ENCODE data around the gene PBX3. TPM values are rescaled to one million over a fixed set of nuclear protein-coding genes. Genes with fewer than 3 reads are reported as not detected.

PBX3 gene
- total RNA-seq, 2 donors from 2014 or later, result 54.8 to 65.3 TPM

DNA sequence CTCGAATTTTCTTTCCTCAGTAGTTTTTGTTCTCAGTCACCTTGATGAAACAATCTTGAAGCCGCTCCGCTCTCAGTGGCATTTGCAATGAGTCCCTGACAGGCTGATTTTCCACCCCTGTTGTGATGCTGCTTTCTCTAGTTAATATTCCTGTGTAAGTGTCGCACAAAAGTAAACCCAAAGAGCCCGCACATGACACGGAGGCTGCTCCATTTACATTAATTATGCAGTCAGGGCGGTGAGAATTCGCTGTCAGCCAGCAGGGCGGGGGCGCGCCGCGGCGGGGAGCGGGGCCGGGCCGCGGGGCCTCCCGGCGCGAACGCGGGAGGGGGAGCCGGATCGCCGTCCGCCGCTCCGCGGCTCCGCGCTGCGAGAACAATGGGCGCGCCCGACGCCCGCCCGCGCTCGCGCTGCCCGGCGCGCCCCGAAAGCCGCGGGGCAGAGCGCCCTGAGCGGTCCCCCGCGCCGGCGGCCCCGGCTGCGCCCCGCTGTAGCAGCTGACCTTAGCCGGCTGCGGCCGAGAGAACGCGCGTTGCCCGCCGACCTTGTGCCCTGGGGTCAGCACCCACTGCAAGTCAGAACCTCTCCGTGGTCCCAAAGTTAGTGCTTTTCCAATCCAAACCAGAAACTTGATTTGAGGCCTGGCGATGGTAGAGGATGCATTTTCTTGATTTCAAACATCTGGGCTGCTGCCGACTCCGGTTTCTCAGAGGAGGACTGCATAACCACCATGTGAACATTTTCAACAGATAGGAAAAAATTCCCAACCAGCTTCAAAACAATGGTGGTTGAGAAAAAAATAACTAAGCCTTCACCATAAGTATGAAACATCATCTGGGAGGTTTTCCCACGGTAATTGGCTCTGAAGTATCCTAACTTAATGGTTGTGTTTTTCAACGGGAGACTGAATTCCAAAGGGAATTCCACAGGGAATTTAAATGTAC, 142.6 kb downstream of the PBX3 start:
- ATAC-seq, result peak; percentile 82 to 86
- DNase-seq, result peak; percentile 31
- intact Hi-C loops (cut with DNase I), result loop anchor here in 1 of 2 donors (2.0 kb wide), 1 partner anchor 139 kb away; no protein-coding TSS in a partner anchor

DNA sequence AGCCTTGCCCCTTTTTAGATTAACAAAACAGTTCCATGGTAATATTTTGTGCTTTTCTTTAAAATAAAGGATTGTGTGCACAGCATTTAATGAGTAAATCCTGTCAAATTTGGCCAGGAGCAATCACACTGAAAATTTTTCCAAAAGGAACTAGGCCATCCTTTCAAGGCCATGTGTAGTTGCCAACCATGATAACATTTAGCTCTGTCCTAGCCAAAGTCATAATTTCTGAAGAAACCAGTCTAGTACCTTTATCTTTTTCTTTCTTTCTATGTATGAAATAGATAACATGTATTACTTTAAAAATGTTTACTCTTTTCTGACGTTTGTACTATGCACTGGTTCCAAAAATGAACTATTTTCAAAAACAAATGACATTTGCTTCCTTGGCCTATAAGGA, 143.7 kb downstream of the PBX3 start:
- DNase-seq (no peak), ATAC-seq (peak in 1 of 2 donors; percentile 16)
- intact Hi-C loops (cut with DNase I), result no loop called here

DNA sequence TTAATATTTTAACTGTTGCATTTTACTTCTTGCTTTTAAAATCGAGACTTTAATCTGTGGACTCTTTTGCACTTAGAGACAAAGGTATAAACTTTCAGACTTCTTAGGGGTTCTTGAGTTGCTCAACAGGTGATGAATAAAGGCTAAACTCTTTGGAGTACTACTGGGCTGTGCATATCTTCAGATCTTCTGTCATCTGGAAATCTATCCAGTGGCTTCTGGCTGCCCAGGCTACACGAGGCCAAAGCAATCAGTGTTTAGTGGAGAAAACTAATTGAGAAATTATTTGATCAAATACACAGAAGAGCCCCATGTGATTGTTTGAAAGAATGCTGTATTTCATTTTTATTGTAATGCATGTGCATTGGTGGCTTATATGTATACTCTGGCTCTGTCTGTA, 146.1 kb downstream of the PBX3 start:
- DNase-seq (no peak), ATAC-seq (no peak)
- intact Hi-C loops (cut with DNase I), result no loop called here

DNA sequence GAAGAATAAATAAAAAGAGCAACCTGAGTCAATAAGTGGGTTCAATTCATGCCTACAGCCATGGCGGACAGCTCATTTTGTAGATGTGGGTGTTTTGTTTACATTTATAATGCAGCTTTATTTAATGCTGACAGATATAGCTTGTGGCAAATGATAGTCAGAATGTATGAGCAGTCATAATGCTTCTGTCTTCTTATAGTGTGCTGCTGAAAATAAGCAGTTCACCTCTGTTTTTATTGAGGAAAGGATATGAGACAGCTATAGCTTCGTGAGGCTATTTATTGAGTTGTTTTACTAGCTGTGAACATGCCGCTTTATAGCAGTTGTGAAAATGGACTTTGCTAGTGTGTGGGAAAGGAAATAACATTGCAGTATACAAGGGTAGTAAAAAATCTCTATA, 147.4 kb downstream of the PBX3 start:
- ATAC-seq, result no peak
- DNase-seq, result no peak
- intact Hi-C loops (cut with DNase I), result no loop called here

DNA sequence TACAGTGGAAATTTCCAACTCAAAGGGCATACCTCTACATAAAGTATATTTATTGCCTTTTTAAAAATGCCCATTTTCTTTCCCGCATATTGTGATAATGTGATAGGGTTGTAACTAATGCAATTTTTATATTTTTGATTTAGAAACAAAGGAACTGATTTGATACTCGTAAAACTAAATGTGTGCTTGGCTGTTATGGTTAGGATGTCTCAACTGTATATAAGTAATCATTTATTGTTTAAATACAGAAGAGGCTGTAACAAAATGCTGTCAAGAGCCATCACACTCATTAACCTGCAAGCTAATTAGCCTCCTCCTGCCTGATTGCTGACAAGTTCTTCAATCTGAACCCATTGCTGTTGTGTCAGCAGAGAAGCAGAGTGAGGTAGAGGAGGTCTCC, 149.2 kb downstream of the PBX3 start:
- intact Hi-C loops (cut with DNase I), result no loop called here
- DNase-seq (no peak), ATAC-seq (no peak)

DNA sequence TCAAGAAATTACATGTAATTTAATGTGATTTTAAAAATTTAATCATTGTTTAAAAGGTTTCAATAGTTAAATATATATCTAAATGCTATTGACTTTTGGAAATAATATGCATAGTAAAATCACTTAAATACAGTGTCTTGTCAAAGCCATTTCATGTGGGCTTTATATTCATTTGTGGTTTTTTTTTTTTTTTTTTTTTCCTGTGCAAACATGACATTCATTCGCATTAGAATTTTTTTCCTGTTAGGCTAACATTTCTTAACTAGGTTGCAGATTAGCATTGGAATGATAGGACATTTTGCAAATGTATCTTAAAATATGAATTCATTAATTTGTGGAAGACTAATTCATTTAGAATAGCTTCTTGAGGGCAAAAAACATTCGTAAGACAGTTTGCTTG, 149.8 kb downstream of the PBX3 start:
- ATAC-seq (no peak), DNase-seq (no peak)
- intact Hi-C loops (cut with DNase I), result no loop called here

DNA sequence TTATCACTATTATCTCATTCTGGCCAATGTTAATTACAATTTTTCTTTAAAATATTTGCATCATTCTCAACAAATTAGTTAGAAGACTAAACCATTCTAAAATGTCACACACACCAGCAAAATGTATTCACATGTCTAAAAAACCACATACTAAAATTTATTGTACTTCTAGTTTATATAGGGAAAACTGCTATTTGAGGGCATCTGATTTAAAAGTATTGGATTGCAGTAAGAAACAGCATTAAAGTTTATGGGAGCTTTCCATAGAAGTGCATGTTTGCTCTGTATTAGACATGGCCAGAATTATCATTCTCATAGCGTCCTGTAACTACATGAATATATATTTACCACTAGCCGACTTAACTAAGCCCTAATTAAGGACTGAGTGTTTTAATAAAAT, 150.3 kb downstream of the PBX3 start:
- no peak for DNase-seq
- intact Hi-C loops (cut with DNase I), result no loop called here
- no peak for ATAC-seq

DNA sequence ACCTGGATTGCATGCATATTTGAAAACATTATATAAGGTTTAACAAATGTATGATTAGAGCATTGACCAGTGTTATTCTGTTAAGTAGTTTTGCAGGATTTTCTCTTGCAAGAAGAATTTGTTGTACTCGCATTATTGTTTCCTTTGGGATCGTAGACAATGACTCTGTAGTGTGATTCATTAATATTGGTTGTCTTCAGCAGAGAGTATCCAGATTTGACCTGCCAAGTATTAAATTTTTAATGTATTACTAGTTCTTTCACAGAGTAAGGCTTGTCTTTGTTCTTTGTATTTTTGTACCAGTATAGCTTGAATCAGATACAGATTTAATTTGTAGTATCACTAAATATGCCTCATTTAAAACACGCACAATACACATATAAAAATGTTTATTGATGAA, 155.0 kb downstream of the PBX3 start:
- DNase-seq (no peak), ATAC-seq (no peak)
- intact Hi-C loops (cut with DNase I), result no loop called here

DNA sequence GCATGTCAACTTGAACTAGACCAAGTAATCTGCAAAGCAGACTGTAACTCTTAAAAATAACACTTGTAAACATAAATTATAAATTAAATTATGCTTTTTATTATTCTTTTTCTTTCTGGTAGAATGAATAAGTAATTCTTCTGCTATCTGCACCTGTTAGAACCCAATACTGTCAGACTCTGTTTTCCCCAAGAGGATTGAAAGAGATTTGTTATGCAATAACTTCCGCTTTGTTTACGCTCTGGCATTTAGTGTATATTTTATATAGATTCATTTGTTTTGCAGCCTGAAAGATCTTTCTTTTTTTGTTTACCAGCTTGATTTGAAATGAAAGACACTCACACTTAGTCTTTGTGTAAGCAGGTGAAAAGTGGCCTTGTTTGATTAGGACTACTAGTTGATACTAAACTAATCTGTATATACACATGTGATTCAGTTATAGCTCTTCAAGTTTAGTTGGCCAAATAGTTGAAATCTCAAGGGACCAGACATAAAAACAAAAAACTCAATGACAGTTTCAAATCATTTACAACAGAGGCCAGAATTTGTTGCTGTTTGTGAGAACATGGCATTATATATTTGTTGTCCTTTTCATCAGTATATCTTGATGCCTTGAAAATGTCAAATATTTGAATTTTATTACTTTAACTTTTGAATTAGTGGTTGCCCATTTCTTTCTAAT, 155.8 kb downstream of the PBX3 start:
- ATAC-seq (no peak), DNase-seq (no peak)
- intact Hi-C loops (cut with DNase I), result no loop called here

DNA sequence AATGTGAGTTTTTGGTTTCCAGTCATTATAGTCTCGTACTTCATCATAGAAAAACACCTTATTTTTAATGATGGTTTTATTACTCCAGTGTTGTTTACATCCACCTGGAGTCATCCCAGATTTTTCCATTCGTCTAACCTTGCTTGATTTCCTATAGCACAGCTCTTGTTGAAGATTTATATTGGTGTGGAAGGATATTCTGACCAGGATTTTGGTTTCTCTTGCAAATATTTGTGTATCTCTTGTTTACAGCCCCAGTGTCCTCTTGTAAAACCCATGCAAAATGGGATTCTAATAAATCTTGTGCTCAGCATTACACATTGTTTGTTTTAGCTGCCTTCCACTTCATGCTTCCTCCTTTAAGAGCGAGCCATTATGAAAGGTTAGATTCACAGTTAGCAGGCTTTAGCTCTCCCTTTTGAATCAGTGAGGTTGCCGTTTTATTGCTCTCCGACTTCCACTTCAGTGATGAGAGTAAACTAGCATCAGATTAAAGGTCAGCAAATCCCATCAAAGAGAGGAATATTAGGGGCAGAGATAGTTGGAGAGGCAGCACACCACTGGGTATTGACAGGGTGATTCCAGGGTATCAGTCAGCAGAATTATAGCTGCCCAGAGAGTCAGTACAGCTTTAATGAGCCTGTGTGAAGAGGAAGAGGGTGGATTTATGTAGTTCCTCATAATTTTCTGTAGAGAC, 157.1 kb downstream of the PBX3 start:
- ATAC-seq (peak in 1 of 2 donors; percentile 58), DNase-seq (no peak)

DNA sequence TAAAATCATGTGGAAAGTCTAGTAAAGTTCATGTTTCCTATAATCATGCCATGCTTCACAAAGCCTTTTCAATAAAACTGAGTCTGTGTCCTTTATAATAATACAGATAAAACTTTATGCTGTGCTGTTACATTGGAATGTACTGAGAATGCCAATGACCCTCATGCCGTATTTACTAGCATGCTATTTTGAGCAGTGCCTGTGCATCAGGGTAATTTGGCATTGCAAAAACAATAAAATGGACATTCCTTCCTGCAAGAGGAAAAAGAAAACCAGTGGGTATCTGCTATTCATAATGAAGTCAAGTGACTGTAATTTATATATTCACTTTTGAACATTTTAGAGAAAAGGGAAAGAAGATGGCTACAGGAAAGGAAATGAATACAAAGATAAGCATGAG, 159.0 kb downstream of the PBX3 start:
- ATAC-seq (no peak), DNase-seq (no peak)
- intact Hi-C loops (cut with DNase I), result no loop called here

More for the DNA sequence above, 157.1 kb downstream of the PBX3 start:
- intact Hi-C loops (cut with DNase I), result no loop called here

DNA sequence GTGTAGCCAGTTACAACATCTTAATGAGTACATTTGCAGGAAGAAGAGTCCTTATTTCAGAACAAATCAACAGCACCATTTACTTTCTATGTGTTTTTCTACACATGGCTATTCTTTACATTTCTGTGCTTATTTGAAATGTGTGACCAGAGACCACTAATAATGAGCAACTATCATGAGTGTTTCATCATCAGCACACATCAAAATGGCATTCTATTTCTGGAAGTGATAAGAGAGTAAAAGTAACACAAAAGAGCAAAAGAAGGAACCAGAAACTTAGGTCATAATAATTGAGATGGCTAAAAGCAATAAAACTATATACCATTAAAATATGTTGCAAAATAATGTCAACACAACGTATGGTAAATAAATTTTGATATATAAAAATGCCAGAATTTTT, 159.7 kb downstream of the PBX3 start:
- DNase-seq (no peak), ATAC-seq (no peak)
- intact Hi-C loops (cut with DNase I), result no loop called here

DNA sequence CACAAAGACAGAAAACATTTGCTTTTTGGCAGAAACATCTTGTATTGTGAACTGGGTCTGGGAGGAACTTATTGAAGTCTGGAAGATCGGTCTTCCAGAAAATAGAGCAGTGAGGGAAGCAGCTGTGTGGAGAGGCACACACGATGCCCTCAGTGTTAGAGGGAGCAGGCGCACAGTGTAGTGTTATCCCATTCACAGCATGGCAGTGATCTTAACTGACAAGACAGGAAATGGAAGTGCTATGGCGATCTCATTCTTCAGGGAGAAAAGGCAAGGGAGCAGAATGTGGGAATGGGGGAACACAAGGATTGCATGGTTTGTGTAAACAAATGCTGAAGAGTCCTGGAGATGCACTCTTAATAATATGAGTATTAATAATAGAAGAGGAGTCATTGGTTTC, 161.0 kb downstream of the PBX3 start:
- ATAC-seq (no peak), DNase-seq (no peak)
- intact Hi-C loops (cut with DNase I), result no loop called here

DNA sequence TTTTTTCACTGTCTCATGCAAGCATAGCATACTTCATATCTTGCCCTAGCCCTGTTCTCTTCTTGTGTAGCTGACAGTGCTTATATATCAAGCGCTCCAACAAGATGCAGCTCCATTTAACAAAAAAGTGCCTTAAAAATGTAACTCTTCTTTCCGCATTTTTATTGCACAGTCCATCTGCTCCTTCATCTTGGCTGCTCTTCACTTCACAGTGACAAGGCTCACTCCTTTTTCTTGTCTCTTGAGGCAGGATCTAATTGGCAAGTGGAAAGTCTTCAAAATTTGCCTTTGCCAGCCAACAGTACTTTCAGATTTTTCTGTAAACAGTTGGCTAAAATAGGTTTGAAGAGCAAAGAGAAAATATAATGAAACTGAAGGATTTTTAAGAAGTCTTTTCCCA, 161.8 kb downstream of the PBX3 start:
- ATAC-seq (no peak), DNase-seq (no peak)
- intact Hi-C loops (cut with DNase I), result no loop called here

DNA sequence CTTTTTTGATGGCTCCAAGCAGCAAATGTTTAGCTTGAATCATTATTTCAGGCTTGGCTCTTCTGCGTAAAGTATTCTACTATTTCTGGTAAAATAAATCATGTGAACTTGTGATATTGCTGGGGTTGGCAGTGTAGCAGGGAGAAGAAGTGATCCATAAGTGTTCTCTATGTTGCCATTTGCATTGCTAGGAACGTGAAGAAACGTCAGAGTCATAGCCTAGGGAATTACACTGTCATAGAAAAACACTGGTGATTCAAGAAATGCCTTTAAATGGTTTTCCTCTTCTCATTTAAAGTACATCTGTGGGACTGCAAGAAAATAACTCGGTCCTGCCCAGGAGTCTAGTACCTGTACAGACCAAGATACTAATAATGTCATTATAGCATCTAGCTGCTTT, 162.3 kb downstream of the PBX3 start:
- DNase-seq (no peak), ATAC-seq (no peak)
- intact Hi-C loops (cut with DNase I), result no loop called here

DNA sequence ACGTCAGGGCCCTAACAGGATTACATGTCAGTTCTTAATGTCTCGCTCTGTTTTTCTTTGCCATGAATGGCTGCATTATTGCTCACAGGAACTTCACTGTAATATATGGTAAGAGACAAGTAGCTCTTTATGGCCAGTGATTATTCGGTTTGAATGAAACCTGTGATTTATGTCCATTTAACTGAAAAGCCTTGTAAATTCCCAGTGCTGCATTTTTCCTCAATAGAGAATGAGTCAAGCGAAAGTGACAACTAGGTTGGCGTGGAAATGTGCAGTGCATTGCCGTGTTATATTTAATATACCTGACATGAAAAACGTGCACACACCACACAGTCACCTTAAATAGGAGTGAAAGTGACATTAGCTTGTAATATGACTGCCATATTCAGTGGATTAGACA, 163.1 kb downstream of the PBX3 start:
- intact Hi-C loops (cut with DNase I), result no loop called here
- DNase-seq (no peak), ATAC-seq (no peak)

DNA sequence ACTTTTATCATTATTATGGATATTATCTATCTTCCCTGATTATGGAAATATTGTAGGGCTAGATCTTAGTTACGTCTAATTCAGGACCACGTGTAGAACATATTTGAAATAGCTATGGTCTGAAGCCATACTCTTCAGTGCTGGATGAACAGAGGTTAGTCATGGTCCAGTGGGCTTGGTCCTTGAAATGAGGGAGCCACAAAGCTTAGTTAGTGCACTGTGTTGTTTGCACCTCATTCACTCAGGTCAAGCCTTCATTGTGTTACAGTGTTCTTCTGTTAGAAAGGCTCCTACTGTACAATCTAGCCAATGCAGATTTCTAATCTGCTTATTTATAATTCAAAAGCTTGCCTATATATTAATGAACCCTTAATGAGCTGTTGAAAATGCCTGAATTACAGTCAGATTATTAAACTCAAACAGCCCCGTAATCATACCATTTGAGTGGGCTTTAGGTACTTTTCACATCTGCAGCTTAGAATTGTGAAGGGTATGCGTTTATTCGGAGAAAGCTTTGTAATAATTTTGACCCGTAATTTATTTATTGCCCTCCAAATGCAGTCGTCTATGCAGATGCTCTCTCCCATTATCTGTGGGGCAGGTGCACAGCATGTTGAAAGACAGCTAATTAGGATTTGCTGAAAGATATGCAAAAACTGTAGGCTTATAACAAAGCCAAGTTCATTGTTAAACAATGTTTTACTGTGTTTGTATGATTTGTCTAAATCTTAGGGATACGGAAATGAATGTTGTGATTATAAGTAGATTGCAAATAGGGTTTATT, 164.9 kb downstream of the PBX3 start:
- no peak for DNase-seq
- intact Hi-C loops (cut with DNase I), result no loop called here
- peak in 1 of 2 donors; percentile 46 for ATAC-seq

DNA sequence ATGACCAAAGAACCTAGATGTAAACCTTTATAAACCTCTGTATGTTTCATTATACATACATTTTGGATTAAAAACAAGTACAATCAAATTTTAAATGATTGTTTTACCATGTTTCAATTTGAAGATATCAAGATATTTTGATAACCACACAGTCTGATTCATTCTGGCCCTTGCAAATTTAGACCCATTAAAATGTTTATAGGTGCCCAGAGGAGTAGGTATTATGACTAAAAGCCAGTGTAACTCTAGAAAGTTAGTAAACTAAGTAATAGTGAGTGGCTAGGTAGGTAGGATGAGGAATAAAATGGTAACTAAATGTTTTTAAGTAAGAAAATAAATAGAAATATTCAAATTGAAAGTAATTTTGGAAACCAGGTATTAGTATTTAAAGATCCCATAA, 165.5 kb downstream of the PBX3 start:
- intact Hi-C loops (cut with DNase I), result no loop called here
- ATAC-seq, result no peak
- no peak for DNase-seq

DNA sequence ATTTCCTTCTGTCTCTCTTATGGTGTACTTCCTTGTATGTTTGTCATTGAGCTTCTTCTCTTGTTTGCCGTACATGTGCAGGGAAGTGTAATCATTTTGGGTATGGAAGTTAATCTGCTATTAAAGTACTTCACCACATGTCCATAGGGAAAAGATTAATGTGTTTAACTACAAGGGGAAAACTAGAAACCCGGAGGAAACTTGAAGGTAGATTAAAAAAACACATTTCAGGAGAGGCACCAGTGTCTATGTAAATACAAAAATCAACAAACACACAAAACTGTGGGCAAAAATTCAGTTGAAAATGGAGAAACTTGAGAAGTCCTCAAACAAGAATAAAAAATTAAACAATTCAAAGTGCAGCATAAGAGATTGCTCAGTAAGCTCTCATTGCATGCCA, 166.4 kb downstream of the PBX3 start:
- intact Hi-C loops (cut with DNase I), result no loop called here
- no peak for ATAC-seq
- no peak for DNase-seq
